ENCODE data around the gene EML4. TPM values are rescaled to one million over a fixed set of nuclear protein-coding genes. Genes with fewer than 3 reads are reported as not detected.

EML4 gene
- total RNA-seq, 2 experiments from 2014 or later: 88.0 to 89.7 TPM

- Mint-ChIP-seq H3K36me3 (ENCODE audit: low read depth) (peaks cover 74% of the 10 kb centered on the region), H3K9me3 (ENCODE audit: insufficient read depth) (peaks cover 3% of the 10 kb centered on the region), H3K4me1 (ENCODE audit: low read depth) (peaks cover 46% of the 10 kb centered on the region), H3K27ac (peak overlapping the region; percentile 65), H3K4me3 (no peak overlapping the region), H3K27me3 (ENCODE audit: low read depth) (no peaks in the 10 kb centered on the region)
- ATAC-seq: peak; percentile 50
- DNase-seq: no peak
- CTCF ChIA-PET: interaction anchor here (1.2 to 1.3 kb wide), 3 partner anchors 10 to 209 kb away, joined by 3 to 5 read pairs (median 4); no protein-coding TSS in a partner anchor
- POLR2A ChIA-PET: interaction anchor here (1.0 kb wide), 1 partner anchor 166 kb away, joined by 3 read pairs; no protein-coding TSS in a partner anchor
Measured at GRCh38 chr2:42298996-42299754, 130.0 kb downstream of the EML4 start.

GRCh38 chr2:42300527-42300926, 131.4 kb downstream of the EML4 start:
- H3K36me3 Mint-ChIP-seq (ENCODE audit: low read depth): peaks cover 70% of the 10 kb centered on the region
- peaks cover 3% of the 10 kb centered on the region for H3K9me3 Mint-ChIP-seq (ENCODE audit: insufficient read depth)
- H3K27ac Mint-ChIP-seq: no peak overlapping the region
- CTCF ChIA-PET: interaction anchor here (0.9 kb wide), 1 partner anchor 459 kb away, joined by 3 read pairs; no protein-coding TSS in a partner anchor
- POLR2A ChIA-PET: no interaction called here
- H3K4me1 Mint-ChIP-seq (ENCODE audit: low read depth): peaks cover 48% of the 10 kb centered on the region
- ATAC-seq (no peak), DNase-seq (no peak)
- H3K27me3 Mint-ChIP-seq (ENCODE audit: low read depth): no peaks in the 10 kb centered on the region
- no peak overlapping the region for H3K4me3 Mint-ChIP-seq

- DNase-seq (no peak), ATAC-seq (no peak)
- H3K9me3 Mint-ChIP-seq (ENCODE audit: insufficient read depth): no peaks in the 10 kb centered on the region
- ChIA-PET POLR2A (no interaction called here), CTCF (interaction anchor here (0.9 kb wide), 1 partner anchor 26 kb away, joined by 3 read pairs; no protein-coding TSS in a partner anchor)
- peaks cover 59% of the 10 kb centered on the region for H3K36me3 Mint-ChIP-seq (ENCODE audit: low read depth)
- no peaks in the 10 kb centered on the region for H3K27me3 Mint-ChIP-seq (ENCODE audit: low read depth)
- H3K27ac Mint-ChIP-seq: no peak overlapping the region
- no peak overlapping the region for H3K4me3 Mint-ChIP-seq
- peaks cover 38% of the 10 kb centered on the region for H3K4me1 Mint-ChIP-seq (ENCODE audit: low read depth)
Measured at GRCh38 chr2:42303252-42303651, 134.1 kb downstream of the EML4 start.

DNA sequence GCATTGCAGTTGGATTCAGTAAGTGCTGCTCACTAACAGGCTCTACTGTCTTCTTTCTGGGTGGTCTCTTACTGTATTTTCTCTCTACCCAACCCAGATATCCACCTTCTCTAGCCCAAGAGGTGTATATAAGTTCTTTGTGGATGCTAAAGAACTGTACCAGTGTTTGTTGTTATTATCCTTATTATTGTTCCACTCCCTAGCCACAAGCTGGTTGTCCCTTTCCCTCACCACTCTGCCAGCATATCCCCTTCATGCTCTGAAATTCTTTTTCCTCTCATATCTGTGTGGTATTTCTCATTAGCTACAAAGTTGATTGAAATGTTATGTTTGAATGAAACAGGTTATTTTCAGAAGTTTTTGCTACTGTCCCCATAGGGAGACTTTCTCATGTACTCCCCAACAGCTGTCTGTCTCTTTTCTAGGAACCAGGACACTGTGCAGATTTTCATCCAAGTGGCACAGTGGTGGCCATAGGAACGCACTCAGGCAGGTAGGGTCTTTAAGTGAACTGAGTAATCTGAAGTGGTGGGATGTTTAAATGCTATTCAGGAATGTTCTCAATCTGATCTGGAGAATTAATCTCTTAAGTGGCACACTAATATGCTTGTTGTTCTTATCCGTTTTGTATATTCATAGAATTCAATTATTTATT, 135.0 kb downstream of the EML4 start:
- CTCF ChIA-PET: interaction anchor here (0.9 kb wide), 1 partner anchor 25 kb away, joined by 3 read pairs; no protein-coding TSS in a partner anchor
- no peaks in the 10 kb centered on the region for H3K9me3 Mint-ChIP-seq (ENCODE audit: insufficient read depth)
- no peak overlapping the region for H3K4me3 Mint-ChIP-seq
- no peak overlapping the region for H3K27ac Mint-ChIP-seq
- ATAC-seq: no peak
- no peaks in the 10 kb centered on the region for H3K27me3 Mint-ChIP-seq (ENCODE audit: low read depth)
- no peak for DNase-seq
- POLR2A ChIA-PET: no interaction called here
- peaks cover 30% of the 10 kb centered on the region for H3K4me1 Mint-ChIP-seq (ENCODE audit: low read depth)
- peaks cover 57% of the 10 kb centered on the region for H3K36me3 Mint-ChIP-seq (ENCODE audit: low read depth)

- Mint-ChIP-seq H3K9me3 (ENCODE audit: insufficient read depth) (no peaks in the 10 kb centered on the region), H3K4me3 (no peak overlapping the region), H3K4me1 (ENCODE audit: low read depth) (peaks cover 19% of the 10 kb centered on the region), H3K27ac (no peak overlapping the region), H3K36me3 (ENCODE audit: low read depth) (peaks cover 51% of the 10 kb centered on the region), H3K27me3 (ENCODE audit: low read depth) (no peaks in the 10 kb centered on the region)
- CTCF ChIA-PET: interaction anchor here (0.9 to 2.2 kb wide), 3 partner anchors 21 to 133 kb away, joined by 3 to 9 read pairs (median 3); no protein-coding TSS in a partner anchor
- DNase-seq: no peak
- ATAC-seq: no peak
- POLR2A ChIA-PET: no interaction called here
Measured at GRCh38 chr2:42307180-42307579, 138.0 kb downstream of the EML4 start.

DNA sequence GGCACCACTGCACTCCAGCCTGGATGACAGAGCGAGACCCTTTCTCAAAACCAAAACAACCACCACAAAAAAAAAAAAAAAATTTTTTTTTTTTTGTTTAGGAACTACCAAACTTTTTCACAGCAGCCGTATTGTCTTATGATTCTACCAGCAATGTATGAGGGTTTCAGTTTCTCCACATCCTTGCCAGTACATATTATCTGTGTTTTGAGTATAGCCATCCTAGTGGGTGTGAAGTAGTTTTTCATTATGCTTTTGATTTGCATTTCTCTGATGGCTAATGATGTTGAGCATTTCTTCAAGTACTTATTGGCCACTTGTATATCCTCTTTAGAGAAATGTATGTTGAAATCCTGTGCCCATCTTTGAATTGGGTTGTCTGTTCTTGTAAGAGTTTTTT, 140.2 kb downstream of the EML4 start:
- Mint-ChIP-seq H3K9me3 (ENCODE audit: insufficient read depth) (no peaks in the 10 kb centered on the region), H3K27ac (peak overlapping the region; percentile 64), H3K4me3 (no peak overlapping the region), H3K27me3 (ENCODE audit: low read depth) (no peaks in the 10 kb centered on the region), H3K4me1 (ENCODE audit: low read depth) (peaks cover 19% of the 10 kb centered on the region), H3K36me3 (ENCODE audit: low read depth) (peaks cover 41% of the 10 kb centered on the region)
- CTCF ChIA-PET: interaction anchor here (1.0 to 1.2 kb wide), 2 partner anchors 11 to 19 kb away, joined by 4 to 5 read pairs; no protein-coding TSS in a partner anchor
- POLR2A ChIA-PET: no interaction called here
- no peak for DNase-seq
- ATAC-seq: no peak

GRCh38 chr2:42310007-42310515, 140.9 kb downstream of the EML4 start:
- Mint-ChIP-seq H3K4me1 (ENCODE audit: low read depth) (peaks cover 22% of the 10 kb centered on the region), H3K9me3 (ENCODE audit: insufficient read depth) (no peaks in the 10 kb centered on the region), H3K36me3 (ENCODE audit: low read depth) (peaks cover 41% of the 10 kb centered on the region), H3K27me3 (ENCODE audit: low read depth) (no peaks in the 10 kb centered on the region), H3K27ac (no peak overlapping the region), H3K4me3 (no peak overlapping the region)
- POLR2A ChIA-PET: no interaction called here
- no peak for DNase-seq
- no peak for ATAC-seq
- CTCF ChIA-PET: interaction anchor here (0.7 kb wide), 1 partner anchor 18 kb away, joined by 3 read pairs; no protein-coding TSS in a partner anchor

DNA sequence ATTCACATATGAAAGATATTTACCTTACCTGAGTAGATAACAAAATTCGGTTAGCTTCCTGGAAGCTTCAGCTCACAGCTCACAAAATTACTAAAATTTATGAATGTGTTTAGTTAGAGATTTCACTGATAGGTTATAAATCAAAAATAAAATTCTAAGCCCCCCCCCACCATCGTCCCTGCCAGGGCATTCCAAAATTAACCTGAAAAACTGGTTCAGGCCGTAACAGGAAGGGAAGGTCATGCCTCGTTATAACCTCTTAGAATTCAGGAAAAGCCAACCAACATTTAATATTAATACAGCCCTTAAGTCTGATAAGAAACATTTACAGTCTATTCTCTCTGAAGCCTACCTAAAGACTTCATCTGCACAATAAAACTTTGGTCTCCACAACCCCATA, 143.0 kb downstream of the EML4 start:
- Mint-ChIP-seq H3K4me1 (ENCODE audit: low read depth) (peaks cover 8% of the 10 kb centered on the region), H3K36me3 (ENCODE audit: low read depth) (peaks cover 38% of the 10 kb centered on the region), H3K4me3 (no peak overlapping the region), H3K9me3 (ENCODE audit: insufficient read depth) (no peaks in the 10 kb centered on the region), H3K27me3 (ENCODE audit: low read depth) (no peaks in the 10 kb centered on the region), H3K27ac (no peak overlapping the region)
- ATAC-seq (no peak), DNase-seq (no peak)
- CTCF ChIA-PET: interaction anchor here (1.9 kb wide), 1 partner anchor 16 kb away, joined by 7 read pairs; no protein-coding TSS in a partner anchor
- POLR2A ChIA-PET: interaction anchor here (0.7 kb wide), 1 partner anchor 22 kb away, joined by 3 read pairs; no protein-coding TSS in a partner anchor

- CTCF ChIA-PET: interaction anchor here (0.7 to 1.0 kb wide), 2 partner anchors 12 to 14 kb away, joined by 3 to 4 read pairs; no protein-coding TSS in a partner anchor
- no peak overlapping the region for H3K27ac Mint-ChIP-seq
- no peak overlapping the region for H3K4me3 Mint-ChIP-seq
- no peaks in the 10 kb centered on the region for H3K27me3 Mint-ChIP-seq (ENCODE audit: low read depth)
- ATAC-seq (no peak), DNase-seq (no peak)
- no peaks in the 10 kb centered on the region for H3K9me3 Mint-ChIP-seq (ENCODE audit: insufficient read depth)
- peaks cover 4% of the 10 kb centered on the region for H3K4me1 Mint-ChIP-seq (ENCODE audit: low read depth)
- peaks cover 37% of the 10 kb centered on the region for H3K36me3 Mint-ChIP-seq (ENCODE audit: low read depth)
- POLR2A ChIA-PET: no interaction called here
Measured at GRCh38 chr2:42314892-42315468, 145.8 kb downstream of the EML4 start.

DNA sequence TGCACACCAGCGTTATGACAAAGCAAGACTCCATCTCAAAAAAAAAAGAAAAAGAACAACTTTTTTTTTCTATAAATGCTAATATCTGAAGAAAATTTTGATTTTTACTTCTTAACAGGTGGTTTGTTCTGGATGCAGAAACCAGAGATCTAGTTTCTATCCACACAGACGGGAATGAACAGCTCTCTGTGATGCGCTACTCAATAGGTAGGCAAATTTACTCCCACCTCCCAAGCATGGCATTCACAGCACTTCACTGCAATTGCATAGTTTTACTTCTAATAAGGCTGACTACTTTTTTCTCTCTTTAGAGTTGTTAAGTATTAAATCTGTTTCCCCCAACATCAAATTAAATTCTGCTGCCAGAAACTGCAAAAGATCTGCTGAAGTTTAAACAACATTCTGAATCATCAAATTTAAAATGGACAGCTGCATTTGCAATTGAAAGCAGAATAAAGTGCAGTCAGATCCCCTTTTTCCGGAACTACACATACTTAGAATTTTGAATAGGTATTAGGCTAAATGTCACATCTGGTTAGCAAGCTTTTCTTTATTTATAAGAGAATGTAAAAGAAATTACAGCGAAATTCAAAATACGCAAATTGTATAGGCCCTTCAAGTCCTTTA, 146.8 kb downstream of the EML4 start:
- CTCF ChIA-PET: interaction anchor here (1.1 kb wide), 1 partner anchor 220 kb away, joined by 3 read pairs; no protein-coding TSS in a partner anchor
- no peaks in the 10 kb centered on the region for H3K27me3 Mint-ChIP-seq (ENCODE audit: low read depth)
- peaks cover 8% of the 10 kb centered on the region for H3K4me1 Mint-ChIP-seq (ENCODE audit: low read depth)
- POLR2A ChIA-PET: no interaction called here
- no peak overlapping the region for H3K4me3 Mint-ChIP-seq
- ATAC-seq: no peak
- peaks cover 42% of the 10 kb centered on the region for H3K36me3 Mint-ChIP-seq (ENCODE audit: low read depth)
- H3K27ac Mint-ChIP-seq: no peak overlapping the region
- DNase-seq: no peak
- H3K9me3 Mint-ChIP-seq (ENCODE audit: insufficient read depth): no peaks in the 10 kb centered on the region

- POLR2A ChIA-PET: no interaction called here
- Mint-ChIP-seq H3K36me3 (ENCODE audit: low read depth) (peaks cover 44% of the 10 kb centered on the region), H3K9me3 (ENCODE audit: insufficient read depth) (no peaks in the 10 kb centered on the region), H3K27me3 (ENCODE audit: low read depth) (no peaks in the 10 kb centered on the region), H3K4me3 (no peak overlapping the region), H3K27ac (no peak overlapping the region), H3K4me1 (ENCODE audit: low read depth) (peaks cover 15% of the 10 kb centered on the region)
- ATAC-seq (no peak), DNase-seq (no peak)
- CTCF ChIA-PET: interaction anchor here (1.0 kb wide), 1 partner anchor 35 kb away, joined by 3 read pairs; no protein-coding TSS in a partner anchor
Measured at GRCh38 chr2:42316910-42317309, 147.8 kb downstream of the EML4 start.

All from activated CD8-positive, alpha-beta T cell treated with anti-CD3 and anti-CD28 coated beads, Interleukin-2, amount 10 ng/mL, durations not matched to agents 7 days and 5 days (primary cell).